Loucy (cell line): Measurements from ENCODE around the gene KRT31.

Experiments
- H2AFZ ChIP-seq: fragments of 200-600 bp; sonication (generic); 2 replicates; pipeline ENCODE4 v1.6.0; 2016; ENCODE audit warnings: antibody characterized with exemption, mild to moderate bottlenecking, low read length, moderate library complexity
- H3F3A ChIP-seq: fragments of 200-600 bp; 2 replicates; pipeline ENCODE4 v1.6.0; 2016; ENCODE audit warnings: antibody characterized with exemption, low read depth, mild to moderate bottlenecking
- H3K27me3 ChIP-seq: fragments of 200-600 bp; sonication (generic); 2 replicates; pipeline ENCODE4 v1.6.1; 2014; ENCODE audit warnings: low read length, mild to moderate bottlenecking; ENCODE audit not compliant: insufficient read depth, poor library complexity, severe bottlenecking
- H3K36me3 ChIP-seq: fragments of 200-600 bp; sonication (generic); 2 replicates; pipeline ENCODE4 v1.6.1; 2016; ENCODE audit warnings: low read length; ENCODE audit not compliant: insufficient read depth
- H3K4me1 ChIP-seq: fragments of 200-600 bp; sonication (generic); 2 replicates; pipeline ENCODE4 v1.5.1; 2014; ENCODE audit warnings: low read length, mild to moderate bottlenecking; ENCODE audit not compliant: insufficient read depth, poor library complexity, severe bottlenecking
- H3K4me2 ChIP-seq: fragments of 200-600 bp; sonication (generic); 2 replicates; pipeline ENCODE4 v1.6.0; 2014; ENCODE audit warnings: antibody characterized with exemption, low read length, low read depth, mild to moderate bottlenecking; ENCODE audit not compliant: poor library complexity, severe bottlenecking
- H3K4me3 ChIP-seq: fragments of 200-600 bp; sonication (generic); 2 replicates; pipeline ENCODE4 v1.5.1; 2014; ENCODE audit warnings: low read length, mild to moderate bottlenecking, mixed read lengths; ENCODE audit not compliant: poor library complexity, severe bottlenecking
- H3K79me2 ChIP-seq: fragments of 200-600 bp; sonication (generic); 2 replicates; pipeline ENCODE4 v1.6.1; 2014; ENCODE audit warnings: low read length; ENCODE audit not compliant: insufficient read depth
- H3K9ac ChIP-seq: fragments of 200-600 bp; sonication (generic); 2 replicates; pipeline ENCODE4 v1.6.0; 2014; ENCODE audit warnings: mild to moderate bottlenecking, low read depth, low read length, moderate library complexity; ENCODE audit not compliant: poor library complexity, severe bottlenecking
- H3K9me2 ChIP-seq: fragments of 200-600 bp; sonication (generic); replicated peaks from 2 replicates; pipeline ENCODE4 v1.6.1; 2016; ENCODE audit warnings: low read depth, low read length, mixed read lengths
- H3K9me3 ChIP-seq: fragments of 200-600 bp; sonication (generic); 2 replicates; pipeline ENCODE4 v1.6.1; 2014; ENCODE audit warnings: mild to moderate bottlenecking, antibody characterized with exemption, low read length, low read depth; ENCODE audit not compliant: insufficient read depth
- H4K20me1 ChIP-seq: fragments of 200-600 bp; sonication (generic); 2 replicates; pipeline ENCODE4 v1.6.0; 2014; ENCODE audit warnings: antibody characterized with exemption, low read length, mild to moderate bottlenecking; ENCODE audit not compliant: insufficient read depth, poor library complexity, severe bottlenecking
- EZH2phosphoT487 ChIP-seq: fragments of 200-600 bp; IDR thresholded peaks from 2 replicates; pipeline ENCODE4 v1.6.1; 2018; ENCODE audit warnings: antibody characterized with exemption, mild to moderate bottlenecking, moderate library complexity, borderline replicate concordance
- TF ChIP-seq, protein P1 (sequence below): fragments of 200-600 bp; sonication (generic); conservative IDR thresholded peaks from 2 replicates; pipeline ENCODE4 v1.5.1; 2014; ENCODE audit warnings: mild to moderate bottlenecking, antibody characterized with exemption, low read length

KRT31 gene

DNA sequence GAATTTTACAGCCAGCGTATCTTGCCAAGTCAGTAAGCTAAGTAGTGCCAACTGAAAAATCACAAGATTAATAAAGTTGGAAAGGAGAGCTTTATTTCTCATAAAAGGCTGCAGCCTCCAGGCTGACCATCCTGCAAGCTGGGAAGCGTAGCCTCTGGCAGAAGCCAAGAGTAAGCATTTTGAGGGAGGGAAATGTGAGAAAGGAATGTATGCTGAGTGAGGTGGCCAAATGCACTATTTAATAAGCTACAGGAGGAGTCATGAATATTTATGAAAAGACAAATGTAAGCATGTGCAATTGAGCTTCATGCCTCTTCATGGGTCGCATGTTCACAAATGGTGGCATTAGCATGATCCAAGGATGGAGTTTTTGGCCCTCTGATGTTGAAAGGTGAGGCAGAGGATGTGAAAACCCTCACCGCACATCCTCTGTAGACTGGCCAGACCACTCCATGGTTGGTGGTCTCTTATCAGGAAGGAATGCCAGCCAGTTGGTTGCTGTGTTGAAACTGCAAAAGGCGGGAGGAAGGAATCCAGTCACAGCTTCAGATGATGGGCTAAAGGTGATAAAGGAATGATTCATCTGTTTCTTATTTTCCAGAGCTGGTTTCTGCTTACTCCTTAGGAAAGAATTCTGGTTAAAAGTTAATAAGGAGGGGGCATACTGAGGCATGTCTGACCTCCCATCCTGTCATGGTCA lies 37.0 kb downstream of the KRT31 start:
- Histone ChIP-seq H3K79me2 (no peaks in the 10 kb centered on the region), H3K9me2 (no peaks in the 10 kb centered on the region), H3K4me3 (no peak overlapping the region), H3K4me1 (no peaks in the 10 kb centered on the region), H4K20me1 (no peaks in the 10 kb centered on the region), H3K27me3 (peaks cover 5% of the 10 kb centered on the region), H3F3A (no peaks in the 10 kb centered on the region), H3K9ac (no peak overlapping the region), H3K36me3 (no peaks in the 10 kb centered on the region), H3K4me2 (no peak overlapping the region), H3K9me3 (no peaks in the 10 kb centered on the region), H2AFZ (no peak overlapping the region)
- no peak for TF ChIP-seq EZH2phosphoT487

- no peaks in the 10 kb centered on the region for H3F3A ChIP-seq
- H3K36me3 ChIP-seq, result no peaks in the 10 kb centered on the region
- H3K4me3 ChIP-seq, result no peak overlapping the region
- H3K4me1 ChIP-seq, result no peaks in the 10 kb centered on the region
- H2AFZ ChIP-seq, result no peak overlapping the region
- no peak overlapping the region for H3K4me2 ChIP-seq
- no peaks in the 10 kb centered on the region for H3K9me3 ChIP-seq
- peaks cover 5% of the 10 kb centered on the region for H3K27me3 ChIP-seq
- no peaks in the 10 kb centered on the region for H3K79me2 ChIP-seq
- H4K20me1 ChIP-seq, result no peaks in the 10 kb centered on the region
- TF ChIP-seq EZH2phosphoT487, result no peak
- TF ChIP-seq, protein P1, sequence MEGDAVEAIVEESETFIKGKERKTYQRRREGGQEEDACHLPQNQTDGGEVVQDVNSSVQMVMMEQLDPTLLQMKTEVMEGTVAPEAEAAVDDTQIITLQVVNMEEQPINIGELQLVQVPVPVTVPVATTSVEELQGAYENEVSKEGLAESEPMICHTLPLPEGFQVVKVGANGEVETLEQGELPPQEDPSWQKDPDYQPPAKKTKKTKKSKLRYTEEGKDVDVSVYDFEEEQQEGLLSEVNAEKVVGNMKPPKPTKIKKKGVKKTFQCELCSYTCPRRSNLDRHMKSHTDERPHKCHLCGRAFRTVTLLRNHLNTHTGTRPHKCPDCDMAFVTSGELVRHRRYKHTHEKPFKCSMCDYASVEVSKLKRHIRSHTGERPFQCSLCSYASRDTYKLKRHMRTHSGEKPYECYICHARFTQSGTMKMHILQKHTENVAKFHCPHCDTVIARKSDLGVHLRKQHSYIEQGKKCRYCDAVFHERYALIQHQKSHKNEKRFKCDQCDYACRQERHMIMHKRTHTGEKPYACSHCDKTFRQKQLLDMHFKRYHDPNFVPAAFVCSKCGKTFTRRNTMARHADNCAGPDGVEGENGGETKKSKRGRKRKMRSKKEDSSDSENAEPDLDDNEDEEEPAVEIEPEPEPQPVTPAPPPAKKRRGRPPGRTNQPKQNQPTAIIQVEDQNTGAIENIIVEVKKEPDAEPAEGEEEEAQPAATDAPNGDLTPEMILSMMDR, result no peak
- no peaks in the 10 kb centered on the region for H3K9me2 ChIP-seq
- H3K9ac ChIP-seq, result no peak overlapping the region
Observed at GRCh38 chr17:41354536-41354935, 42.9 kb downstream of the KRT31 start.

GRCh38 chr17:41352597-41353366 lies 44.6 kb downstream of the KRT31 start:
- Histone ChIP-seq H3K27me3 (peaks cover 3% of the 10 kb centered on the region), H3K9me3 (no peaks in the 10 kb centered on the region), H4K20me1 (no peaks in the 10 kb centered on the region), H3K36me3 (no peaks in the 10 kb centered on the region), H3K9ac (no peak overlapping the region), H3K4me1 (no peaks in the 10 kb centered on the region), H3K4me3 (no peak overlapping the region), H3F3A (no peaks in the 10 kb centered on the region), H3K79me2 (no peaks in the 10 kb centered on the region), H3K4me2 (no peak overlapping the region), H2AFZ (no peak overlapping the region), H3K9me2 (no peaks in the 10 kb centered on the region)
- TF ChIP-seq, protein P1, result no peak
- TF ChIP-seq EZH2phosphoT487, result no peak
